K562 (cell line): ENCODE results near the gene PYCR2. TPM values are rescaled to one million over a fixed set of nuclear protein-coding genes. Genes with fewer than 3 reads are reported as not detected.

Experiments
- ATAC-seq: fragments of 200-7000 bp; cut with Tn5 transposase; 3 replicates; pipeline ENCODE4 v1.9.1; 2020; ENCODE audit warnings: moderate library complexity
- BruUV-seq: library from RNA; stranded (reverse); fragments of 400-500 nt; replicated peaks from 2 replicates; lab custom pipeline; 2021; lab: Mats Ljungman, UMichigan
- CTCF ChIA-PET: fragments of 300-600 bp; formaldehyde crosslinking; extraction: SDS; loops from one replicate; lab custom pipeline; 2021; ENCODE audit warnings: low intra/inter-chr PET ratio; lab: Yijun Ruan, JAX
- POLR2A ChIA-PET: fragments of 300-600, 350-650 bp; sonication (Branson Sonifier 250); formaldehyde crosslinking; extraction: SDS; loops from one replicate; lab custom pipeline; 2021; ENCODE audit warnings: antibody characterized with exemption, inconsistent platforms; lab: Yijun Ruan, JAX
- DNase-seq, 4 experiments: peaks; one replicate each; pipeline versions ENCODE4 v3.0.0 to v3.0.0-alpha.2; 2011 to 2018; ENCODE audit warnings: low spot score in 3 of 4, mixed read lengths in 3 of 4; ENCODE audit errors: extremely low read depth in 1 of 4
- FAIRE-seq: peaks from 2 replicates; lab custom pipeline; 2011; peaks lifted over from hg19 to GRCh38; lab: Jason Lieb, UNC
- H2AFZ ChIP-seq: 2 replicates; pipeline ENCODE4 v1.6.0; 2011; ENCODE audit warnings: low read depth, low read length, control low read depth, inconsistent platforms
- H3K27ac ChIP-seq: fragments of 200-600 bp; 3 replicates; pipeline ENCODE4 v1.8.0; 2011; ENCODE audit warnings: low read depth, mild to moderate bottlenecking, control low read depth, inconsistent platforms, low read length, moderate library complexity, mixed read lengths; ENCODE audit errors: extremely low read depth
- H3K27me3 ChIP-seq, 2 experiments: fragments of 300-600 bp in 1 of 2; 2 replicates in 1 of 2; 3 replicates in 1 of 2; pipeline versions ENCODE4 v1.6.0 to v1.8.0; 2011; ENCODE audit warnings: inconsistent platforms in 2 of 2, low read length in 2 of 2, mild to moderate bottlenecking in 1 of 2, mixed read lengths in 1 of 2, moderate library complexity in 1 of 2; ENCODE audit not compliant: control insufficient read depth in 2 of 2, insufficient read depth in 2 of 2
- H3K36me3 ChIP-seq: fragments of 300-600 bp; 3 replicates; pipeline ENCODE4 v1.8.0; 2011; ENCODE audit warnings: mild to moderate bottlenecking, low read length, inconsistent platforms; ENCODE audit not compliant: control insufficient read depth, insufficient read depth
- H3K4me1 ChIP-seq, 2 experiments: fragments of 200-600 bp in 1 of 2; replicated peaks in 1 of 2; 2 replicates in 1 of 2; 3 replicates in 1 of 2; pipeline versions ENCODE4 v1.5.1 to v1.8.0; 2011; ENCODE audit warnings: inconsistent platforms in 2 of 2, low read length in 2 of 2, mild to moderate bottlenecking in 1 of 2, mixed read lengths in 1 of 2, moderate library complexity in 1 of 2; ENCODE audit not compliant: control insufficient read depth in 2 of 2, insufficient read depth in 2 of 2
- H3K4me2 ChIP-seq: 2 replicates; pipeline ENCODE4 v1.6.1; 2011; ENCODE audit warnings: low read length, control low read depth, inconsistent platforms, mixed read lengths; ENCODE audit not compliant: insufficient read depth
- H3K4me3 ChIP-seq: fragments of 200-600 bp; sonication (generic), shearing (Covaris generic); 2 replicates; pipeline ENCODE4 v1.5.1; 2016; ENCODE audit warnings: control low read depth, inconsistent platforms
- H3K79me2 ChIP-seq: fragments of 200-600 bp; 3 replicates; pipeline ENCODE4 v1.8.0; 2011; ENCODE audit warnings: low read length, inconsistent platforms; ENCODE audit not compliant: control insufficient read depth, insufficient read depth
- H3K9ac ChIP-seq, 2 experiments: 2 replicates each; pipeline versions ENCODE4 v1.6.0 to v1.6.1; 2011; ENCODE audit warnings: low read depth in 2 of 2, low read length in 2 of 2, control low read depth in 1 of 2, inconsistent platforms in 1 of 2, mild to moderate bottlenecking in 1 of 2, mixed read lengths in 1 of 2; ENCODE audit not compliant: insufficient read depth in 1 of 2
- H3K9me1 ChIP-seq: one replicate; pipeline ENCODE4 v1.6.0; 2011; ENCODE audit warnings: inconsistent platforms, mild to moderate bottlenecking, low read length, moderate library complexity; ENCODE audit not compliant: control insufficient read depth, insufficient read depth
- H3K9me3 ChIP-seq: replicated peaks from 2 replicates; pipeline ENCODE4 v1.5.1; 2011; ENCODE audit warnings: low read depth, low read length, inconsistent platforms; ENCODE audit not compliant: control insufficient read depth, insufficient read depth
- H4K20me1 ChIP-seq: replicated peaks from 2 replicates; pipeline ENCODE4 v1.6.1; 2011; ENCODE audit warnings: low read length, inconsistent platforms, mixed read lengths; ENCODE audit not compliant: control insufficient read depth, insufficient read depth
- CEBPZ ChIP-seq: fragments of 150-350 bp; IDR thresholded peaks from 2 replicates; pipeline ENCODE4 v1.6.1; 2014; ENCODE audit warnings: low read depth, mild to moderate bottlenecking, low read length, borderline replicate concordance
- ETV1 ChIP-seq: fragments of 450-650 bp; conservative IDR thresholded peaks from 2 replicates; pipeline ENCODE4 v1.6.1; 2016; ENCODE audit warnings: missing genetic modification characterization, control low read depth, low read depth, missing compliant biosample characterization
- MGA ChIP-seq: fragments of 450-650 bp; IDR thresholded peaks from 2 replicates; pipeline ENCODE4 v1.6.1; 2016; ENCODE audit warnings: mild to moderate bottlenecking, moderate library complexity
- RFX1 ChIP-seq: fragments of 450-650 bp; IDR thresholded peaks from 2 replicates; pipeline ENCODE4 v1.6.1; 2016; ENCODE audit warnings: mild to moderate bottlenecking, moderate library complexity
- ZNF134 ChIP-seq: fragments of 250-450 bp; sonication (Bioruptor Pico); conservative IDR thresholded peaks from 2 replicates; pipeline ENCODE4 v1.4.0; 2020
- ZNF583 ChIP-seq: fragments of 250-450 bp; sonication (Bioruptor Pico); IDR thresholded peaks from 2 replicates; pipeline ENCODE4 v1.4.0; 2020
- WGBS: fragments of 100-300 bp; shearing (Covaris generic); methylation state at CpG from one replicate; pipeline ENCODE4 v1.1.6; 2016; ENCODE audit warnings: low coverage, mixed read lengths; ENCODE audit not compliant: insufficient coverage; ENCODE audit errors: missing lambda C conversion rate; 5-methylcytosine and 5-hydroxymethylcytosine counted together
- in situ Hi-C: fragments of 300-500 bp; cut with MboI; formaldehyde crosslinking; loops from 4 replicates; pipeline ENCODE4 v1.15.0; 2018; ENCODE audit warnings: inconsistent platforms, mixed read lengths
- intact Hi-C: fragments of 100-400 bp; cut with micrococcal nuclease; formaldehyde crosslinking; loops from 2 replicates; pipeline ENCODE4 v1.14.2; 2022
- polyA plus RNA-seq, 8 experiments: library from polyadenylated mRNA; depleted of rRNA in 4 of 8; stranded (reverse) in 5 of 8; unstranded in 3 of 8; fragments of >200 nt; fragmentation: Nextera tagmentation in 2 of 8; fragmentation: Illumina TruSeq in 1 of 8; extraction: Ambion mirVana in 2 of 8; extraction: Trizol in 1 of 8; gene quantifications; 2 replicates each; pipeline versions ENCODE4 v1.2.1 to v1.2.3, GENCODE V29; 2011 to 2014; ENCODE audit warnings: inconsistent platforms in 1 of 8, missing spikeins in 1 of 8
- total RNA-seq, 7 experiments: library from RNA; depleted of rRNA in 6 of 7; stranded (reverse); fragments of >200 nt in 6 of 7; fragmentation: Illumina TruSeq in 2 of 7; extraction: Trizol in 2 of 7; gene quantifications; 2 replicates each; pipeline versions ENCODE4 v1.2.1 to v1.2.3, GENCODE V29; 2011 to 2021; ENCODE audit warnings: low replicate concordance in 1 of 7

PYCR2 gene
- total and polyA plus RNA-seq, 9 of the 15 experiments (the other 6 are each of a cell fraction or from before 2014, with no cell fraction given), result 5.5 to 219 (median 127) TPM

GRCh38 chr1:225917101-225917500 is 6.9 kb downstream of the PYCR2 start (continued):
- TF ChIP-seq CEBPZ (no peak), ETV1 (tag) (no peak), ZNF583 (CRISPR knock-in tag) (no peak), ZNF134 (no peak)

GRCh38 chr1:225915538-225915991 is 8.5 kb downstream of the PYCR2 start:
- ChIA-PET CTCF (no interaction called here), POLR2A (interaction anchor here (0.6 to 2.4 kb wide), 8 partner anchors 8 to 491 kb away, joined by 3 to 9 read pairs (median 3); no protein-coding TSS in a partner anchor)
- no TSS peak for BruUV-seq
- intact Hi-C loops, result no loop called here
- Histone ChIP-seq H3K9ac (no peak overlapping the region), H3K4me1 (peaks cover 0 to 12% of the 10 kb centered on the region in 2 experiments; a peak in 2 of 5 replicates), H3K27me3 (no peaks in the 10 kb centered on the region), H3K9me3 (no peaks in the 10 kb centered on the region), H3K79me2 (0 out of 3 replicates have a peak, but pooled peaks cover under 1% of the 10 kb centered on the region), H4K20me1 (no peaks in the 10 kb centered on the region), H2AFZ (no peak overlapping the region), H3K4me2 (no peak overlapping the region), H3K9me1 (no peaks in the 10 kb centered on the region), H3K4me3 (no peak overlapping the region), H3K36me3 (peaks cover 35% of the 10 kb centered on the region), H3K27ac (no peak overlapping the region)
- WGBS, result 72% methylated on average over 7 of the region's 7 CpGs
- DNase-seq, result no peak
- peak; percentile 7; the same call in 2 of the 3 replicates for ATAC-seq
- in situ Hi-C loops, result no loop called here
- FAIRE-seq, result no peak
- TF ChIP-seq RFX1 (peak; percentile 71; the same call in 1 of the 2 replicates), MGA (no peak)
